ENCODE data around the gene CCDC88A. TPM values are rescaled to one million over a fixed set of nuclear protein-coding genes. Genes with fewer than 3 reads are reported as not detected.

The CCDC88A gene
- total and polyA plus RNA-seq, 2 experiments from 2014 or later: 144 to 169 TPM

DNA sequence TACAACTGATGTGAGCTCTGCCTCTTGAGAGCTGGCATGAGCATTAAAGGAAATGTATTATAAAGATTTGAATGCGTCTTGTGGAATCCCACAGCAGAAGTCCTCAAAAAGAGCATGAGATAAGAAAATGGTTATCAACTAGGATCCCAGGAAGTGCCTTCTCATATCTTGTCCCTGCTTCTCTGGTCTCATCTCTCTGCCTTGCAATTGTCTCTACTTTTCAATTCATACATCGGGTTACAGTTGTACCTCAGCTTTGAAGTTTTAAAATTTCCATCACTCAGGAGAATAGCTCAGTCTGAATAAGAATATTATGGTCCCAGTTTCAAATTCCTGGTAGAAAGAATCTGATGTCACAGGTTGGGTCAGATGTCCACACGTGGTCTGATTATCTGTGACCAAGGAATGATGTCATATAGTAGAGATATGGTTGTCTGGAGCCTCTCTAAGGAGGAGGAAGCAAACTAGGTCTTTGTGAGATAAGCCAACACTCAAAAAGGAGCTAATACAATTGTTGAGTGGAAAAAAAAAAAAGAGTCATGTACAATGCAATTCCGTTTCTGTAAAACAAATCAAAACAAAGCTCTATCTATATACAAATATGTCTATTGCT, 21.7 kb upstream of the CCDC88A start (continued):
- TF ChIP-seq, protein P1, sequence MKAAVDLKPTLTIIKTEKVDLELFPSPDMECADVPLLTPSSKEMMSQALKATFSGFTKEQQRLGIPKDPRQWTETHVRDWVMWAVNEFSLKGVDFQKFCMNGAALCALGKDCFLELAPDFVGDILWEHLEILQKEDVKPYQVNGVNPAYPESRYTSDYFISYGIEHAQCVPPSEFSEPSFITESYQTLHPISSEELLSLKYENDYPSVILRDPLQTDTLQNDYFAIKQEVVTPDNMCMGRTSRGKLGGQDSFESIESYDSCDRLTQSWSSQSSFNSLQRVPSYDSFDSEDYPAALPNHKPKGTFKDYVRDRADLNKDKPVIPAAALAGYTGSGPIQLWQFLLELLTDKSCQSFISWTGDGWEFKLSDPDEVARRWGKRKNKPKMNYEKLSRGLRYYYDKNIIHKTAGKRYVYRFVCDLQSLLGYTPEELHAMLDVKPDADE (IDR thresholded peaks at IDR 0.05): no peak

GRCh38 chr2:55439101-55439397, 19.4 kb upstream of the CCDC88A start:
- ATAC-seq: no peak
- no peak overlapping the region for H3K27ac ChIP-seq (ENCODE audit: low read depth)
- Mint-ChIP-seq H3K27ac (no peak overlapping the region), H3K9me3 (peaks cover 30% of the 10 kb centered on the region), H3K36me3 (ENCODE audit: low read depth) (peaks cover 11% of the 10 kb centered on the region), H3K27me3 (ENCODE audit: insufficient read depth, low read depth, poor library complexity) (peaks cover 7% of the 10 kb centered on the region), H3K4me1 (no peaks in the 10 kb centered on the region), H3K4me3 (no peak overlapping the region)
- no peaks in the 10 kb centered on the region for H3F3A ChIP-seq (replicated peaks; ENCODE audit: low read depth)
- no peak overlapping the region for H2AFZ ChIP-seq
- no peaks in the 10 kb centered on the region for H3K27me3 ChIP-seq (ENCODE audit: insufficient read depth)
- no peaks in the 10 kb centered on the region for H4K20me1 ChIP-seq (replicated peaks; ENCODE audit: insufficient read depth)
- no peak for DNase-seq (ENCODE audit: low spot score)
- H3K36me3 ChIP-seq (ENCODE audit: insufficient read depth): peaks cover 4% of the 10 kb centered on the region; the same call in 1 of the 2 replicates
- H3K4me2 ChIP-seq: no peak overlapping the region
- H3K4me1 ChIP-seq (ENCODE audit: insufficient read depth): no peaks in the 10 kb centered on the region
- H3K4me3 ChIP-seq: no peak overlapping the region
- no peaks in the 10 kb centered on the region for H3K9me2 ChIP-seq (ENCODE audit: insufficient read depth)
- H3K79me2 ChIP-seq (replicated peaks; ENCODE audit: insufficient read depth): no peaks in the 10 kb centered on the region
- TF ChIP-seq EZH2phosphoT487 (IDR thresholded peaks at IDR 0.05; ENCODE audit: unreplicated experiment) (no peak), JUNB (IDR thresholded peaks at IDR 0.05; ENCODE audit: unreplicated experiment) (no peak), CREB1 (CRISPR knock-in tag; IDR thresholded peaks at IDR 0.05; ENCODE audit: low read depth) (no peak), ZNF331 (CRISPR knock-in tag; IDR thresholded peaks at IDR 0.05; ENCODE audit: low read depth) (no peak), EZH2 (IDR thresholded peaks at IDR 0.05; ENCODE audit: low read depth, unreplicated experiment) (no peak), POLR2AphosphoS5 (IDR thresholded peaks at IDR 0.05; ENCODE audit: low read depth) (no peak), STAT1 (IDR thresholded peaks at IDR 0.05; ENCODE audit: unreplicated experiment) (no peak), NANOG (IDR thresholded peaks at IDR 0.05; ENCODE audit: borderline replicate concordance) (no peak)
- TF ChIP-seq, protein P1 (IDR thresholded peaks at IDR 0.05): no peak
- TF ChIP-seq, protein P2, sequence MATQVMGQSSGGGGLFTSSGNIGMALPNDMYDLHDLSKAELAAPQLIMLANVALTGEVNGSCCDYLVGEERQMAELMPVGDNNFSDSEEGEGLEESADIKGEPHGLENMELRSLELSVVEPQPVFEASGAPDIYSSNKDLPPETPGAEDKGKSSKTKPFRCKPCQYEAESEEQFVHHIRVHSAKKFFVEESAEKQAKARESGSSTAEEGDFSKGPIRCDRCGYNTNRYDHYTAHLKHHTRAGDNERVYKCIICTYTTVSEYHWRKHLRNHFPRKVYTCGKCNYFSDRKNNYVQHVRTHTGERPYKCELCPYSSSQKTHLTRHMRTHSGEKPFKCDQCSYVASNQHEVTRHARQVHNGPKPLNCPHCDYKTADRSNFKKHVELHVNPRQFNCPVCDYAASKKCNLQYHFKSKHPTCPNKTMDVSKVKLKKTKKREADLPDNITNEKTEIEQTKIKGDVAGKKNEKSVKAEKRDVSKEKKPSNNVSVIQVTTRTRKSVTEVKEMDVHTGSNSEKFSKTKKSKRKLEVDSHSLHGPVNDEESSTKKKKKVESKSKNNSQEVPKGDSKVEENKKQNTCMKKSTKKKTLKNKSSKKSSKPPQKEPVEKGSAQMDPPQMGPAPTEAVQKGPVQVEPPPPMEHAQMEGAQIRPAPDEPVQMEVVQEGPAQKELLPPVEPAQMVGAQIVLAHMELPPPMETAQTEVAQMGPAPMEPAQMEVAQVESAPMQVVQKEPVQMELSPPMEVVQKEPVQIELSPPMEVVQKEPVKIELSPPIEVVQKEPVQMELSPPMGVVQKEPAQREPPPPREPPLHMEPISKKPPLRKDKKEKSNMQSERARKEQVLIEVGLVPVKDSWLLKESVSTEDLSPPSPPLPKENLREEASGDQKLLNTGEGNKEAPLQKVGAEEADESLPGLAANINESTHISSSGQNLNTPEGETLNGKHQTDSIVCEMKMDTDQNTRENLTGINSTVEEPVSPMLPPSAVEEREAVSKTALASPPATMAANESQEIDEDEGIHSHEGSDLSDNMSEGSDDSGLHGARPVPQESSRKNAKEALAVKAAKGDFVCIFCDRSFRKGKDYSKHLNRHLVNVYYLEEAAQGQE (IDR thresholded peaks at IDR 0.05; ENCODE audit: unreplicated experiment): no peak
- TF ChIP-seq, protein P3, sequence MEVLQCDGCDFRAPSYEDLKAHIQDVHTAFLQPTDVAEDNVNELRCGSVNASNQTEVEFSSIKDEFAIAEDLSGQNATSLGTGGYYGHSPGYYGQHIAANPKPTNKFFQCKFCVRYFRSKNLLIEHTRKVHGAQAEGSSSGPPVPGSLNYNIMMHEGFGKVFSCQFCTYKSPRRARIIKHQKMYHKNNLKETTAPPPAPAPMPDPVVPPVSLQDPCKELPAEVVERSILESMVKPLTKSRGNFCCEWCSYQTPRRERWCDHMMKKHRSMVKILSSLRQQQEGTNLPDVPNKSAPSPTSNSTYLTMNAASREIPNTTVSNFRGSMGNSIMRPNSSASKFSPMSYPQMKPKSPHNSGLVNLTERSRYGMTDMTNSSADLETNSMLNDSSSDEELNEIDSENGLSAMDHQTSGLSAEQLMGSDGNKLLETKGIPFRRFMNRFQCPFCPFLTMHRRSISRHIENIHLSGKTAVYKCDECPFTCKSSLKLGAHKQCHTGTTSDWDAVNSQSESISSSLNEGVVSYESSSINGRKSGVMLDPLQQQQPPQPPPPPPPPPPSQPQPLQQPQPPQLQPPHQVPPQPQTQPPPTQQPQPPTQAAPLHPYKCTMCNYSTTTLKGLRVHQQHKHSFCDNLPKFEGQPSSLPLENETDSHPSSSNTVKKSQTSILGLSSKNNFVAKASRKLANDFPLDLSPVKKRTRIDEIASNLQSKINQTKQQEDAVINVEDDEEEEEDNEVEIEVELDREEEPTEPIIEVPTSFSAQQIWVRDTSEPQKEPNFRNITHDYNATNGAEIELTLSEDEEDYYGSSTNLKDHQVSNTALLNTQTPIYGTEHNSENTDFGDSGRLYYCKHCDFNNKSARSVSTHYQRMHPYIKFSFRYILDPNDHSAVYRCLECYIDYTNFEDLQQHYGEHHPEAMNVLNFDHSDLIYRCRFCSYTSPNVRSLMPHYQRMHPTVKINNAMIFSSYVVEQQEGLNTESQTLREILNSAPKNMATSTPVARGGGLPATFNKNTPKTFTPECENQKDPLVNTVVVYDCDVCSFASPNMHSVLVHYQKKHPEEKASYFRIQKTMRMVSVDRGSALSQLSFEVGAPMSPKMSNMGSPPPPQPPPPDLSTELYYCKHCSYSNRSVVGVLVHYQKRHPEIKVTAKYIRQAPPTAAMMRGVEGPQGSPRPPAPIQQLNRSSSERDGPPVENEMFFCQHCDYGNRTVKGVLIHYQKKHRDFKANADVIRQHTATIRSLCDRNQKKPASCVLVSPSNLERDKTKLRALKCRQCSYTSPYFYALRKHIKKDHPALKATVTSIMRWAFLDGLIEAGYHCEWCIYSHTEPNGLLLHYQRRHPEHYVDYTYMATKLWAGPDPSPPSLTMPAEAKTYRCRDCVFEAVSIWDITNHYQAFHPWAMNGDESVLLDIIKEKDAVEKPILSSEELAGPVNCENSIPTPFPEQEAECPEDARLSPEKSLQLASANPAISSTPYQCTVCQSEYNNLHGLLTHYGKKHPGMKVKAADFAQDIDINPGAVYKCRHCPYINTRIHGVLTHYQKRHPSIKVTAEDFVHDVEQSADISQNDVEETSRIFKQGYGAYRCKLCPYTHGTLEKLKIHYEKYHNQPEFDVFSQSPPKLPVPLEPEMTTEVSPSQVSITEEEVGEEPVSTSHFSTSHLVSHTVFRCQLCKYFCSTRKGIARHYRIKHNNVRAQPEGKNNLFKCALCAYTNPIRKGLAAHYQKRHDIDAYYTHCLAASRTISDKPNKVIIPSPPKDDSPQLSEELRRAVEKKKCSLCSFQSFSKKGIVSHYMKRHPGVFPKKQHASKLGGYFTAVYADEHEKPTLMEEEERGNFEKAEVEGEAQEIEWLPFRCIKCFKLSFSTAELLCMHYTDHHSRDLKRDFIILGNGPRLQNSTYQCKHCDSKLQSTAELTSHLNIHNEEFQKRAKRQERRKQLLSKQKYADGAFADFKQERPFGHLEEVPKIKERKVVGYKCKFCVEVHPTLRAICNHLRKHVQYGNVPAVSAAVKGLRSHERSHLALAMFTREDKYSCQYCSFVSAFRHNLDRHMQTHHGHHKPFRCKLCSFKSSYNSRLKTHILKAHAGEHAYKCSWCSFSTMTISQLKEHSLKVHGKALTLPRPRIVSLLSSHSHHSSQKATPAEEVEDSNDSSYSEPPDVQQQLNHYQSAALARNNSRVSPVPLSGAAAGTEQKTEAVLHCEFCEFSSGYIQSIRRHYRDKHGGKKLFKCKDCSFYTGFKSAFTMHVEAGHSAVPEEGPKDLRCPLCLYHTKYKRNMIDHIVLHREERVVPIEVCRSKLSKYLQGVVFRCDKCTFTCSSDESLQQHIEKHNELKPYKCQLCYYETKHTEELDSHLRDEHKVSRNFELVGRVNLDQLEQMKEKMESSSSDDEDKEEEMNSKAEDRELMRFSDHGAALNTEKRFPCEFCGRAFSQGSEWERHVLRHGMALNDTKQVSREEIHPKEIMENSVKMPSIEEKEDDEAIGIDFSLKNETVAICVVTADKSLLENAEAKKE (CRISPR knock-in tag; IDR thresholded peaks at IDR 0.05): no peak
